Measurements from ENCODE around the gene VCAN. TPM values are rescaled to one million over a fixed set of nuclear protein-coding genes. Genes with fewer than 3 reads are reported as not detected.

VCAN gene
- total and polyA plus RNA-seq, 4 donors = 0.97 to 15.6 (median 4.8) TPM

GRCh38 chr5:83572271-83572670 lies 100.7 kb downstream of the VCAN start:
- Histone ChIP-seq H3K27me3 (ENCODE audit: control insufficient read depth in 4 of 4, insufficient read depth in 4 of 4, low read length in 3 of 4) (no peaks in the 10 kb centered on the region), H3K4me3 (ENCODE audit: low read depth in 1 of 3, low read length in 3 of 3) (no peak overlapping the region), H3K4me1 (ENCODE audit: control insufficient read depth in 4 of 4, insufficient read depth in 4 of 4, low read length in 3 of 4) (peaks cover 0 to under 1% (median 0%) of the 10 kb centered on the region in 4 donors), H3K9ac (ENCODE audit: low read depth in 1 of 2, low read length in 2 of 2) (no peak overlapping the region), H3K36me3 (ENCODE audit: control insufficient read depth in 4 of 4, insufficient read depth in 3 of 4, low read depth in 1 of 4, low read length in 3 of 4) (no peaks in the 10 kb centered on the region), H3K9me3 (ENCODE audit: control insufficient read depth in 4 of 4, low read length in 3 of 4) (peaks cover 0 to 2% (median 1%) of the 10 kb centered on the region in 4 donors), H3K27ac (ENCODE audit: low read depth in 1 of 2, low read length in 2 of 2) (no peak overlapping the region)
- DNase-seq (ENCODE audit: low spot score) = no peak
- 85% methylated on average over 5 of the region's 5 CpGs for whole genome bisulfite sequencing
- TF ChIP-seq SP1 (IDR thresholded peaks at IDR 0.05) (no peak), REST (IDR thresholded peaks at IDR 0.05) (no peak), MAX (IDR thresholded peaks at IDR 0.05) (no peak), HNF4G (IDR thresholded peaks at IDR 0.05) (no peak), YY1 (IDR thresholded peaks at IDR 0.05) (no peak), RAD21 (IDR thresholded peaks at IDR 0.05) (no peak), TAF1 (conservative IDR thresholded peaks at IDR 0.05) (no peak), EGR1 (IDR thresholded peaks at IDR 0.05; ENCODE audit: low read depth in 2 of 2) (no peak), FOXA1 (IDR thresholded peaks at IDR 0.05) (no peak), NR2F2 (IDR thresholded peaks at IDR 0.05) (no peak), CTCF (IDR thresholded peaks at IDR 0.05; ENCODE audit: low read depth, low read length, missing input control) (no peak), FOXA2 (IDR thresholded peaks at IDR 0.05) (no peak), JUND (IDR thresholded peaks at IDR 0.05) (no peak), HNF4A (conservative IDR thresholded peaks at IDR 0.05) (no peak), ZBTB33 (IDR thresholded peaks at IDR 0.05) (no peak), GABPA (IDR thresholded peaks at IDR 0.05 in 1 of 2, conservative IDR thresholded peaks at IDR 0.05 in 1 of 2) (no peak)

- Histone ChIP-seq H3K27me3 (ENCODE audit: control insufficient read depth in 4 of 4, insufficient read depth in 4 of 4, low read length in 3 of 4) (no peaks in the 10 kb centered on the region), H3K9ac (ENCODE audit: low read depth in 1 of 2, low read length in 2 of 2) (no peak overlapping the region), H3K4me3 (ENCODE audit: low read depth in 1 of 3, low read length in 3 of 3) (no peak overlapping the region), H3K9me3 (ENCODE audit: control insufficient read depth in 4 of 4, low read length in 3 of 4) (peaks cover 0 to 2% (median 0%) of the 10 kb centered on the region in 4 donors), H3K27ac (ENCODE audit: low read depth in 1 of 2, low read length in 2 of 2) (no peak overlapping the region), H3K36me3 (ENCODE audit: control insufficient read depth in 4 of 4, insufficient read depth in 3 of 4, low read depth in 1 of 4, low read length in 3 of 4) (no peaks in the 10 kb centered on the region), H3K4me1 (ENCODE audit: control insufficient read depth in 4 of 4, insufficient read depth in 4 of 4, low read length in 3 of 4) (peaks cover 0 to 5% (median 0%) of the 10 kb centered on the region in 4 donors)
- TF ChIP-seq HNF4G (IDR thresholded peaks at IDR 0.05) (no peak), FOXA2 (IDR thresholded peaks at IDR 0.05) (no peak), RXRA (IDR thresholded peaks at IDR 0.05) (no peak), GABPA (IDR thresholded peaks at IDR 0.05 in 1 of 2, conservative IDR thresholded peaks at IDR 0.05 in 1 of 2) (no peak), JUND (IDR thresholded peaks at IDR 0.05) (no peak), ATF3 (IDR thresholded peaks at IDR 0.05) (no peak), ZBTB33 (IDR thresholded peaks at IDR 0.05) (no peak), MAX (IDR thresholded peaks at IDR 0.05) (no peak)
- 79% methylated on average over 2 of the region's 2 CpGs for WGBS
- DNase-seq (ENCODE audit: low spot score) = no peak
Observed at GRCh38 chr5:83576341-83576740, 104.8 kb downstream of the VCAN start.

Data from liver (tissue), 9 donors.